GM12875 (cell line): Measurements from ENCODE around the gene AKR1E2.

Experiments used
- H3K4me3 ChIP-seq: one replicate; pipeline ENCODE4 v1.5.1; 2011; ENCODE audit warnings: low read depth, low read length, control low read depth
- CTCF ChIP-seq: IDR thresholded peaks from 2 replicates; pipeline ENCODE4 v1.5.1; 2011; ENCODE audit warnings: low read depth, mild to moderate bottlenecking, control low read depth, inconsistent platforms, low read length, moderate library complexity, borderline replicate concordance; ENCODE audit not compliant: insufficient read depth

The AKR1E2 gene

GRCh38 chr10:4849042-4849402 lies 23.0 kb downstream of the AKR1E2 start:
- TF ChIP-seq CTCF = no peak
- no peak overlapping the region for H3K4me3 ChIP-seq

GRCh38 chr10:4849555-4850242 lies 23.7 kb downstream of the AKR1E2 start:
- H3K4me3 ChIP-seq = no peak overlapping the region
- peak; percentile 88 for TF ChIP-seq CTCF

GRCh38 chr10:4850397-4850796 lies 24.4 kb downstream of the AKR1E2 start:
- H3K4me3 ChIP-seq = no peak overlapping the region
- no peak for TF ChIP-seq CTCF

- no peak overlapping the region for H3K4me3 ChIP-seq
- TF ChIP-seq CTCF = no peak
These were observed 25.2 kb downstream of the AKR1E2 start for GRCh38 chr10:4851176-4851575.

GRCh38 chr10:4851846-4852245 lies 25.8 kb downstream of the AKR1E2 start:
- no peak for TF ChIP-seq CTCF

GRCh38 chr10:4865945-4866661 lies 40.1 kb downstream of the AKR1E2 start:
- no peak overlapping the region for H3K4me3 ChIP-seq
- TF ChIP-seq CTCF = no peak

More at GRCh38 chr10:4851846-4852245, 25.8 kb downstream of the AKR1E2 start:
- H3K4me3 ChIP-seq = no peak overlapping the region

- no peak for TF ChIP-seq CTCF
- no peak overlapping the region for H3K4me3 ChIP-seq
These were observed 41.1 kb downstream of the AKR1E2 start for GRCh38 chr10:4867109-4867519.
